Fibroblast of lung (primary cell): ENCODE measurements around the gene NFYC. TPM values are rescaled to one million over a fixed set of nuclear protein-coding genes. Genes with fewer than 3 reads are reported as not detected.

ENCODE experiments used
- DNase-seq, 2 donors: peaks; one replicate each; pipeline versions ENCODE4 v3.0.0 to v3.0.0-alpha.2; 2010; ENCODE audit warnings: low read depth in 2 of 2
- H2AFZ ChIP-seq: 2 replicates; pipeline ENCODE4 v1.5.1; 2012; ENCODE audit warnings: low read length, control low read depth, inconsistent platforms
- H3K27ac ChIP-seq: 2 replicates; pipeline ENCODE4 v1.5.1; 2011; ENCODE audit warnings: low read length, control low read depth; ENCODE audit not compliant: insufficient read depth
- H3K27me3 ChIP-seq: 2 replicates; pipeline ENCODE4 v1.5.1; 2011; ENCODE audit warnings: mild to moderate bottlenecking, low read length; ENCODE audit not compliant: control insufficient read depth, insufficient read depth
- H3K36me3 ChIP-seq: 2 replicates; pipeline ENCODE4 v1.5.1; 2011; ENCODE audit warnings: low read length; ENCODE audit not compliant: control insufficient read depth, insufficient read depth
- H3K4me1 ChIP-seq: 2 replicates; pipeline ENCODE4 v1.5.1; 2011; ENCODE audit warnings: low read length; ENCODE audit not compliant: control insufficient read depth, insufficient read depth; ENCODE audit errors: extremely low read depth
- H3K4me2 ChIP-seq: 2 replicates; pipeline ENCODE4 v1.5.1; 2011; ENCODE audit warnings: low read length, control low read depth; ENCODE audit not compliant: insufficient read depth; ENCODE audit errors: extremely low read depth
- H3K4me3 ChIP-seq, 4 experiments: fragments of 200-600 bp in 1 of 4; sonication (generic) in 1 of 4; replicated peaks in 1 of 4; 2 replicates each; pipeline ENCODE4 v1.5.1; 2011 to 2016; ENCODE audit warnings: low read length in 4 of 4, low read depth in 3 of 4, mild to moderate bottlenecking in 3 of 4, control low read depth in 2 of 4, inconsistent platforms in 1 of 4, mixed read lengths in 1 of 4; ENCODE audit not compliant: insufficient read depth in 1 of 4; ENCODE audit errors: control extremely low read depth in 1 of 4
- H3K79me2 ChIP-seq: 2 replicates; pipeline ENCODE4 v1.5.1; 2012; ENCODE audit warnings: mild to moderate bottlenecking, low read length, inconsistent platforms; ENCODE audit not compliant: control insufficient read depth, insufficient read depth
- H3K9ac ChIP-seq: 2 replicates; pipeline ENCODE4 v1.5.1; 2011; ENCODE audit warnings: mild to moderate bottlenecking, low read length, control low read depth; ENCODE audit not compliant: insufficient read depth
- H3K9me3 ChIP-seq: 2 replicates; pipeline ENCODE4 v1.5.1; 2012; ENCODE audit warnings: low read depth, low read length; ENCODE audit not compliant: control insufficient read depth, insufficient read depth
- H4K20me1 ChIP-seq: 2 replicates; pipeline ENCODE4 v1.5.1; 2011; ENCODE audit warnings: low read length; ENCODE audit not compliant: control insufficient read depth, insufficient read depth; ENCODE audit errors: extremely low read depth
- CTCF ChIP-seq, 2 donors: IDR thresholded peaks in 1 of 2; conservative IDR thresholded peaks in 1 of 2; 1 replicate in 1 of 2; 2 replicates in 1 of 2; pipeline ENCODE4 v1.5.1; 2011 to 2012; ENCODE audit warnings: low read length in 2 of 2, control low read depth in 1 of 2, inconsistent platforms in 1 of 2, low read depth in 1 of 2, mild to moderate bottlenecking in 1 of 2
- EZH2 ChIP-seq: IDR thresholded peaks from 2 replicates; pipeline ENCODE4 v1.5.1; 2012; ENCODE audit warnings: low read length, control low read depth, mild to moderate bottlenecking; ENCODE audit errors: missing control alignments
- polyA plus RNA-seq, 2 donors: library from polyadenylated mRNA; depleted of rRNA in 1 of 2; stranded (reverse) in 1 of 2; unstranded in 1 of 2; fragments of >200 nt; gene quantifications; 2 replicates each; pipeline ENCODE4 v1.2.1, GENCODE V29; 2011 to 2012; ENCODE audit warnings: missing spikeins in 1 of 2
- total RNA-seq: library from RNA; depleted of rRNA; stranded (reverse); fragments of >200 nt; gene quantifications from 2 replicates; pipeline ENCODE4 v1.2.1, GENCODE V29; 2014

NFYC gene
- total and polyA plus RNA-seq, 2 donors (not counting 1 experiment from before 2014, with no cell fraction given): 23.8 to 31.0 TPM

GRCh38 chr1:40738831-40739230, 47.3 kb downstream of the NFYC start:
- Histone ChIP-seq H3K27ac (no peak overlapping the region), H2AFZ (no peak overlapping the region), H3K9ac (no peak overlapping the region), H4K20me1 (no peaks in the 10 kb centered on the region), H3K27me3 (no peaks in the 10 kb centered on the region), H3K4me1 (peaks cover 6% of the 10 kb centered on the region), H3K36me3 (peaks cover 2% of the 10 kb centered on the region), H3K4me3 (no peak overlapping the region), H3K4me2 (no peak overlapping the region), H3K79me2 (no peaks in the 10 kb centered on the region), H3K9me3 (no peaks in the 10 kb centered on the region)
- no peak for DNase-seq
- TF ChIP-seq EZH2 (no peak), CTCF (conservative IDR thresholded peaks at IDR 0.05 in 1 of 2, IDR thresholded peaks at IDR 0.05 in 1 of 2; ENCODE audit: low read depth in 1 of 2, low read length in 2 of 2) (no peak)

GRCh38 chr1:40739455-40740008, 48.0 kb downstream of the NFYC start:
- no peak for DNase-seq
- Histone ChIP-seq H3K79me2 (no peaks in the 10 kb centered on the region), H3K36me3 (peaks cover 2% of the 10 kb centered on the region), H3K4me3 (no peak overlapping the region), H3K27ac (peak overlapping the region; percentile 22), H3K27me3 (no peaks in the 10 kb centered on the region), H3K9ac (no peak overlapping the region), H3K4me2 (no peak overlapping the region), H2AFZ (no peak overlapping the region), H3K9me3 (no peaks in the 10 kb centered on the region), H3K4me1 (peaks cover 6% of the 10 kb centered on the region), H4K20me1 (no peaks in the 10 kb centered on the region)
- TF ChIP-seq CTCF (conservative IDR thresholded peaks at IDR 0.05 in 1 of 2, IDR thresholded peaks at IDR 0.05 in 1 of 2; ENCODE audit: low read depth in 1 of 2, low read length in 2 of 2): no peak
- TF ChIP-seq EZH2: no peak

- peaks cover 2% of the 10 kb centered on the region for H3K36me3 ChIP-seq
- H4K20me1 ChIP-seq: no peaks in the 10 kb centered on the region
- no peaks in the 10 kb centered on the region for H3K9me3 ChIP-seq
- H3K4me3 ChIP-seq: no peak overlapping the region
- peak in 1 of 2 donors; percentile 52 for DNase-seq
- peaks cover 6% of the 10 kb centered on the region for H3K4me1 ChIP-seq
- no peaks in the 10 kb centered on the region for H3K27me3 ChIP-seq
- no peak overlapping the region for H2AFZ ChIP-seq
- no peak for TF ChIP-seq EZH2
- no peak for TF ChIP-seq CTCF (conservative IDR thresholded peaks at IDR 0.05 in 1 of 2, IDR thresholded peaks at IDR 0.05 in 1 of 2; ENCODE audit: low read depth in 1 of 2, low read length in 2 of 2)
- H3K27ac ChIP-seq: peak overlapping the region; percentile 22
- no peaks in the 10 kb centered on the region for H3K79me2 ChIP-seq
- H3K9ac ChIP-seq: no peak overlapping the region
- H3K4me2 ChIP-seq: no peak overlapping the region
Observed at GRCh38 chr1:40740039-40740996, 48.8 kb downstream of the NFYC start.
